GM23338 (cell line): Measurements from ENCODE around the gene GPC5. TPM values are rescaled to one million over a fixed set of nuclear protein-coding genes. Genes with fewer than 3 reads are reported as not detected.

Experiments used
- ATAC-seq: fragments of 200-7000 bp; cut with Tn5 transposase; 3 replicates; pipeline ENCODE4 v1.9.1; 2020
- DNase-seq: peaks from one replicate; pipeline ENCODE4 v3.0.0-alpha.2; 2015; ENCODE audit warnings: low spot score
- H2AFZ ChIP-seq: fragments of 200-600 bp; sonication (generic); 2 replicates; pipeline ENCODE4 v1.8.0; 2016; ENCODE audit warnings: antibody characterized with exemption, mild to moderate bottlenecking, moderate library complexity
- H3F3A ChIP-seq: fragments of 200-600 bp; sonication (generic); replicated peaks from 2 replicates; pipeline ENCODE4 v1.8.0; 2017; ENCODE audit warnings: antibody characterized with exemption, mixed run types, low read depth
- H3K27ac ChIP-seq: fragments of 200-600 bp; sonication (generic); 2 replicates; pipeline ENCODE4 v1.6.1; 2016; ENCODE audit warnings: low read depth
- H3K27me3 ChIP-seq: fragments of 200-600 bp; sonication (generic); 2 replicates; pipeline ENCODE4 v1.8.0; 2016; ENCODE audit warnings: mild to moderate bottlenecking, mixed run types, moderate library complexity; ENCODE audit not compliant: insufficient read depth
- H3K36me3 ChIP-seq: fragments of 200-600 bp; sonication (generic); 2 replicates; pipeline ENCODE4 v1.8.0; 2016; ENCODE audit warnings: mild to moderate bottlenecking; ENCODE audit not compliant: insufficient read depth
- H3K4me1 ChIP-seq: fragments of 200-600 bp; sonication (generic); 2 replicates; pipeline ENCODE4 v1.8.0; 2016; ENCODE audit warnings: mild to moderate bottlenecking, moderate library complexity; ENCODE audit not compliant: insufficient read depth
- H3K4me2 ChIP-seq: fragments of 200-600 bp; sonication (generic); 2 replicates; pipeline ENCODE4 v1.7.1; 2017; ENCODE audit warnings: mixed run types
- H3K4me3 ChIP-seq: fragments of 200-600 bp; sonication (generic); 2 replicates; pipeline ENCODE4 v1.6.1; 2016; ENCODE audit warnings: mixed run types
- H3K79me2 ChIP-seq: fragments of 200-600 bp; sonication (generic); replicated peaks from 2 replicates; pipeline ENCODE4 v1.8.0; 2017; ENCODE audit warnings: mild to moderate bottlenecking; ENCODE audit not compliant: insufficient read depth
- H3K9me2 ChIP-seq: fragments of 200-600 bp; sonication (generic); 2 replicates; pipeline ENCODE4 v1.8.0; 2017; ENCODE audit not compliant: insufficient read depth
- H4K20me1 ChIP-seq: fragments of 200-600 bp; sonication (generic); replicated peaks from 2 replicates; pipeline ENCODE4 v1.8.0; 2017; ENCODE audit warnings: mild to moderate bottlenecking; ENCODE audit not compliant: insufficient read depth
- H3K27ac Mint-ChIP-seq: 2 replicates; pipeline ENCODE4 v1.8.0; 2020; ENCODE audit warnings: inconsistent platforms, mild to moderate bottlenecking, moderate library complexity, mixed read lengths
- H3K27me3 Mint-ChIP-seq: 3 replicates; pipeline ENCODE4 v1.8.0; 2022; ENCODE audit warnings: low read depth, mild to moderate bottlenecking, moderate library complexity, mixed read lengths, inconsistent platforms; ENCODE audit not compliant: insufficient read depth, poor library complexity
- H3K36me3 Mint-ChIP-seq: 3 replicates; pipeline ENCODE4 v1.8.0; 2021; ENCODE audit warnings: low read depth, mild to moderate bottlenecking, inconsistent platforms, moderate library complexity, mixed read lengths
- H3K4me1 Mint-ChIP-seq: 3 replicates; pipeline ENCODE4 v1.8.0; 2020; ENCODE audit warnings: mild to moderate bottlenecking, inconsistent platforms, mixed read lengths
- H3K4me3 Mint-ChIP-seq: 3 replicates; pipeline ENCODE4 v1.8.0; 2021; ENCODE audit warnings: moderate library complexity, mild to moderate bottlenecking, inconsistent platforms, mixed read lengths
- H3K9me3 Mint-ChIP-seq: 3 replicates; pipeline ENCODE4 v1.8.0; 2020; ENCODE audit warnings: moderate library complexity, mild to moderate bottlenecking, inconsistent platforms, mixed read lengths
- EZH2phosphoT487 ChIP-seq: fragments of 200-600 bp; sonication (generic); IDR thresholded peaks from one replicate; pipeline ENCODE4 v1.8.1; 2018; ENCODE audit warnings: antibody characterized with exemption; ENCODE audit not compliant: unreplicated experiment
- JUNB ChIP-seq: IDR thresholded peaks from one replicate; pipeline ENCODE4 v1.6.1; 2016; ENCODE audit warnings: antibody characterized with exemption; ENCODE audit not compliant: unreplicated experiment
- NANOG ChIP-seq: IDR thresholded peaks from 2 replicates; pipeline ENCODE4 v1.6.1; 2016; ENCODE audit warnings: antibody characterized with exemption, borderline replicate concordance
- POLR2AphosphoS5 ChIP-seq: IDR thresholded peaks from 2 replicates; pipeline ENCODE4 v1.6.1; 2016; ENCODE audit warnings: antibody characterized with exemption, low read depth
- ZNF462 ChIP-seq: fragments of 250-450 bp; sonication (Bioruptor Pico); IDR thresholded peaks from 2 replicates; pipeline ENCODE4 v1.5.0; 2020; ENCODE audit warnings: mild to moderate bottlenecking, moderate library complexity
- polyA plus RNA-seq: library from polyadenylated mRNA; unstranded; fragments of >200 nt; fragmentation: Nextera tagmentation; extraction: Ambion mirVana; gene quantifications from 2 replicates; pipeline ENCODE4 v1.2.1, GENCODE V29; 2016
- total RNA-seq: library from RNA; depleted of rRNA; stranded (reverse); fragments of >200 nt; shearing (Covaris generic); gene quantifications from 2 replicates; pipeline ENCODE4 v1.2.3, GENCODE V29; 2014
- TF ChIP-seq, protein P1 (sequence below): IDR thresholded peaks from one replicate; pipeline ENCODE4 v1.6.1; 2018; ENCODE audit warnings: antibody characterized with exemption; ENCODE audit not compliant: unreplicated experiment
- TF ChIP-seq, protein P2 (sequence below): IDR thresholded peaks from 2 replicates; pipeline ENCODE4 v1.6.1; 2016; ENCODE audit warnings: antibody characterized with exemption

Gene GPC5
- total and polyA plus RNA-seq, 2 experiments from 2014 or later = 0.95 to 1.1 TPM

- no peaks in the 10 kb centered on the region for H3K27me3 ChIP-seq
- no peaks in the 10 kb centered on the region for H3K79me2 ChIP-seq
- Mint-ChIP-seq H3K9me3 (no peaks in the 10 kb centered on the region), H3K27me3 (no peaks in the 10 kb centered on the region), H3K36me3 (no peaks in the 10 kb centered on the region), H3K4me1 (no peaks in the 10 kb centered on the region), H3K4me3 (no peak overlapping the region), H3K27ac (no peak overlapping the region)
- no peak overlapping the region for H2AFZ ChIP-seq
- H3K4me1 ChIP-seq = no peaks in the 10 kb centered on the region
- no peaks in the 10 kb centered on the region for H3K36me3 ChIP-seq
- no peak overlapping the region for H3K27ac ChIP-seq
- H3K9me2 ChIP-seq = no peaks in the 10 kb centered on the region
- H3K4me3 ChIP-seq = no peak overlapping the region
- no peak for ATAC-seq
- no peak overlapping the region for H3K4me2 ChIP-seq
- DNase-seq = no peak
- TF ChIP-seq, protein P1, sequence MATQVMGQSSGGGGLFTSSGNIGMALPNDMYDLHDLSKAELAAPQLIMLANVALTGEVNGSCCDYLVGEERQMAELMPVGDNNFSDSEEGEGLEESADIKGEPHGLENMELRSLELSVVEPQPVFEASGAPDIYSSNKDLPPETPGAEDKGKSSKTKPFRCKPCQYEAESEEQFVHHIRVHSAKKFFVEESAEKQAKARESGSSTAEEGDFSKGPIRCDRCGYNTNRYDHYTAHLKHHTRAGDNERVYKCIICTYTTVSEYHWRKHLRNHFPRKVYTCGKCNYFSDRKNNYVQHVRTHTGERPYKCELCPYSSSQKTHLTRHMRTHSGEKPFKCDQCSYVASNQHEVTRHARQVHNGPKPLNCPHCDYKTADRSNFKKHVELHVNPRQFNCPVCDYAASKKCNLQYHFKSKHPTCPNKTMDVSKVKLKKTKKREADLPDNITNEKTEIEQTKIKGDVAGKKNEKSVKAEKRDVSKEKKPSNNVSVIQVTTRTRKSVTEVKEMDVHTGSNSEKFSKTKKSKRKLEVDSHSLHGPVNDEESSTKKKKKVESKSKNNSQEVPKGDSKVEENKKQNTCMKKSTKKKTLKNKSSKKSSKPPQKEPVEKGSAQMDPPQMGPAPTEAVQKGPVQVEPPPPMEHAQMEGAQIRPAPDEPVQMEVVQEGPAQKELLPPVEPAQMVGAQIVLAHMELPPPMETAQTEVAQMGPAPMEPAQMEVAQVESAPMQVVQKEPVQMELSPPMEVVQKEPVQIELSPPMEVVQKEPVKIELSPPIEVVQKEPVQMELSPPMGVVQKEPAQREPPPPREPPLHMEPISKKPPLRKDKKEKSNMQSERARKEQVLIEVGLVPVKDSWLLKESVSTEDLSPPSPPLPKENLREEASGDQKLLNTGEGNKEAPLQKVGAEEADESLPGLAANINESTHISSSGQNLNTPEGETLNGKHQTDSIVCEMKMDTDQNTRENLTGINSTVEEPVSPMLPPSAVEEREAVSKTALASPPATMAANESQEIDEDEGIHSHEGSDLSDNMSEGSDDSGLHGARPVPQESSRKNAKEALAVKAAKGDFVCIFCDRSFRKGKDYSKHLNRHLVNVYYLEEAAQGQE = no peak
- TF ChIP-seq EZH2phosphoT487 (no peak), JUNB (no peak), ZNF462 (no peak), POLR2AphosphoS5 (no peak), NANOG (no peak)
- TF ChIP-seq, protein P2, sequence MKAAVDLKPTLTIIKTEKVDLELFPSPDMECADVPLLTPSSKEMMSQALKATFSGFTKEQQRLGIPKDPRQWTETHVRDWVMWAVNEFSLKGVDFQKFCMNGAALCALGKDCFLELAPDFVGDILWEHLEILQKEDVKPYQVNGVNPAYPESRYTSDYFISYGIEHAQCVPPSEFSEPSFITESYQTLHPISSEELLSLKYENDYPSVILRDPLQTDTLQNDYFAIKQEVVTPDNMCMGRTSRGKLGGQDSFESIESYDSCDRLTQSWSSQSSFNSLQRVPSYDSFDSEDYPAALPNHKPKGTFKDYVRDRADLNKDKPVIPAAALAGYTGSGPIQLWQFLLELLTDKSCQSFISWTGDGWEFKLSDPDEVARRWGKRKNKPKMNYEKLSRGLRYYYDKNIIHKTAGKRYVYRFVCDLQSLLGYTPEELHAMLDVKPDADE = no peak
- no peaks in the 10 kb centered on the region for H3F3A ChIP-seq
- no peaks in the 10 kb centered on the region for H4K20me1 ChIP-seq
Observed at GRCh38 chr13:92172191-92172590, 773.8 kb downstream of the GPC5 start.
